ENCODE data around the gene NPY1R.

Gene NPY1R

DNA sequence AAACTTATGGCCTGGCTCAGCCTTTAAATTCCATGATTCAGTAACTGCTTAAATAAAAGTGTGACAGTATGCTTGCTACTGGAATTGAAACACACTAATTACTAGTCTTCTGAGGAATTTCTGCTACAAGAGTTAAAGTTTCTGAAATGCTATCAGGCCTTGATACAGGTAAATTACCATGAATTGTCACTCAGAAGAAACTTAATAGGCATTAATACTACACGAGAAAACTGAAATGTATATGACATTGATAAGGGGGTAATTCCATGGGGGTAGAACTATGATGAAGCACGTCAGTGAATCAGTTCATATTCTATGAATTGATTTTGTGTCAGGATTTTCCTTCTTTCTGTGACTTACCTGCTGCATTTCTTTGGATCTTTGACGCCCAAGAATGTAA is 3.0 kb upstream of the NPY1R start:
- Histone ChIP-seq H3K27me3 (replicated peaks; ENCODE audit: control insufficient read depth, insufficient read depth, low read length) (no peaks in the 10 kb centered on the region), H3K36me3 (ENCODE audit: control insufficient read depth, insufficient read depth, low read length) (no peaks in the 10 kb centered on the region), H3K4me3 (replicated peaks; ENCODE audit: low read depth, low read length) (no peak overlapping the region)
- TF ChIP-seq, protein P1, sequence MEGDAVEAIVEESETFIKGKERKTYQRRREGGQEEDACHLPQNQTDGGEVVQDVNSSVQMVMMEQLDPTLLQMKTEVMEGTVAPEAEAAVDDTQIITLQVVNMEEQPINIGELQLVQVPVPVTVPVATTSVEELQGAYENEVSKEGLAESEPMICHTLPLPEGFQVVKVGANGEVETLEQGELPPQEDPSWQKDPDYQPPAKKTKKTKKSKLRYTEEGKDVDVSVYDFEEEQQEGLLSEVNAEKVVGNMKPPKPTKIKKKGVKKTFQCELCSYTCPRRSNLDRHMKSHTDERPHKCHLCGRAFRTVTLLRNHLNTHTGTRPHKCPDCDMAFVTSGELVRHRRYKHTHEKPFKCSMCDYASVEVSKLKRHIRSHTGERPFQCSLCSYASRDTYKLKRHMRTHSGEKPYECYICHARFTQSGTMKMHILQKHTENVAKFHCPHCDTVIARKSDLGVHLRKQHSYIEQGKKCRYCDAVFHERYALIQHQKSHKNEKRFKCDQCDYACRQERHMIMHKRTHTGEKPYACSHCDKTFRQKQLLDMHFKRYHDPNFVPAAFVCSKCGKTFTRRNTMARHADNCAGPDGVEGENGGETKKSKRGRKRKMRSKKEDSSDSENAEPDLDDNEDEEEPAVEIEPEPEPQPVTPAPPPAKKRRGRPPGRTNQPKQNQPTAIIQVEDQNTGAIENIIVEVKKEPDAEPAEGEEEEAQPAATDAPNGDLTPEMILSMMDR (IDR thresholded peaks at IDR 0.05; ENCODE audit: insufficient read depth, low read length, poor library complexity, severe bottlenecking), result no peak
- no peak for DNase-seq (ENCODE audit: extremely low read depth, insufficient read length)

DNA sequence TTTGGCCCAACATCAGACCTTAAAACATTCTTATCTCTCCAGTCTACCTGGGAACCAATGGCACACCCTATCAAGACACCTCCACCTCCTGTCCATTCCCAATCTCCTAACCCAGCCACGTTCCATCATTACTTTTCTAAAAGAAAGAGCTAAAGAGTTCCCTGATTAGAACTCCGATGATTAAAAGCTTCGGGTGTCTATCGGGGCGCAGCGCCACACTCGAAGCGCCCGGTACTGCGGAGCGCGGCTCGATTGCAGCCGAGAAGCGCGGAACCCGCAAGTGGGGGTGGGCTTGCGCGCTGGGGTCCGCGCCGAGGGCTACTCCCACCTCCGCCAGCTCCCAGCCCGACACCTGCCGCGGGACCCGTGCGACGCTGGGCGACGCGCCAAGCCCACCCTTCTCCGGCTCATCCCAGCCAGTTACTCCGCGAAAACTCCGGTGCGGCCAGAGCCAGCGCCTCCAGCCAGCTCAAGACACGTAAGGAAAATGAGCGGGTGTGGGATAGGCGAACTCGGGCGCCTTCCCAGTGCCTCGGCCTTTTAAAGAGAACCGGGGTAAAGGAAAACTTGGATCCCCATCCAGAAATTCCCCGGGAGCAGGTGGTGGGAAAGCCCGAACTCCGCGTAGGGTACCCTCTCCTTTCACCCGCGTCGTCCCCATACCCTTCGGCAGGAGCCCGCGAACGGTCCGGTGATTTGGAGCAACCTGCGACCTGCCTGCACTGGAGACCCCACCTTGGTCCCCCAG is 593 bp downstream of the NPY1R start:
- Histone ChIP-seq H3K36me3 (ENCODE audit: control insufficient read depth, insufficient read depth, low read length) (no peaks in the 10 kb centered on the region), H3K27me3 (replicated peaks; ENCODE audit: control insufficient read depth, insufficient read depth, low read length) (no peaks in the 10 kb centered on the region), H3K4me3 (replicated peaks; ENCODE audit: low read depth, low read length) (no peak overlapping the region)
- TF ChIP-seq, protein P1 (IDR thresholded peaks at IDR 0.05; ENCODE audit: insufficient read depth, low read length, poor library complexity, severe bottlenecking), result no peak
- no peak for DNase-seq (ENCODE audit: extremely low read depth, insufficient read length)

DNA sequence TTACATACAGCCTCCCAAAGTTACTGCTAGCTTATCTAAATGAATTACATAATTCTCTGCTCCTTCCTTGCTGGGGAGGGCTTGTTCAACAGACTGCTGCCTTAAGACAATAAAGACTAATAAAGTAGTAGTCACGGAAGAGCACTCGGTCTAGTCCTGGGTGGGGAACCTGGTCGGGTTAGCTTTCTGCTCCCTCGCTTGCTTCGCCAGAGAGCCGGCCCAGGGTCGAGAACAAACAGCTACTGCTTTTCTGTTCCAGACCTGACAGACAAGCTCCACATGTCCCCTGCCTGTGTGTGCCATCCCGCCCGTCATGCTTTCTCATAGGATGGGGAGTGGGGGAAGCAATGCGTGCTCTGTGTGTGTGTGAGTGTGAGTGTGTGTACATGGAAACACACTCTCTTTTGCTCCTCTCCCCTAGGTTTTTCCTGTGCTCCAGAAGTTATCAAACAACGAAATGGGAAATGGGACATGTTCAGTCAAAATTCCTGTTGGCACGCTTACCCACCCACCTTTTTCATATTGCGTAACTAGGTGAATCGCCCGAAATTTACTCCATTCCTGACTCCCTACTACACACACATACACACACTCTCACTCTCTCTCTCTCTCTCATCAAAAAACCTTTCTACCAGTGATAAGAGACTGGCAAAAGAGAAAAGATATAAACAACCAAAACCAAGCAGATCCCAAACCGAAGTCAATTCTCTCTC is 1.3 kb downstream of the NPY1R start:
- H3K4me3 ChIP-seq (replicated peaks; ENCODE audit: low read depth, low read length), result no peak overlapping the region
- DNase-seq (ENCODE audit: extremely low read depth, insufficient read length), result no peak

DNA sequence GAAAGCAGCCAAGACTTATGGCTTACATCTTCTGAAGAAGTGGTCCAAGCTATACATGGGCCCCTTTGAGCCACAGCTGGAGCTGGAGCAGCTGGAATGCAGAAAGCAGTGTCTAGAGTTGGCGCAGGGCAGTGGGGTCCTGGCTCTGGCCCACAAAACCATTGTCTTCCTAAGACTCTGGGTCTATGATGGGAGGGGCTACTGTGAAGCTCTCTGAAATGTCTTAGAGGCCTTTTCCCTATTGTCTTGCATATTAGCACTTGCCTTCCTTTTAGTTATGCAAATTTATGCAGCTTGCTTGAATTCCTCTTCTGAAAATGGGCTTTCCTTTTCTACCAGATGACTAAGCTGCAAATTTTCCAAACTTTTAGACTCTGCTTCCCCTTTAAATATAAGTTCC is 15.3 kb downstream of the NPY1R start:
- TF ChIP-seq, protein P1 (IDR thresholded peaks at IDR 0.05; ENCODE audit: insufficient read depth, low read length, poor library complexity, severe bottlenecking), result no peak
- Histone ChIP-seq H3K36me3 (ENCODE audit: control insufficient read depth, insufficient read depth, low read length) (no peaks in the 10 kb centered on the region), H3K27me3 (replicated peaks; ENCODE audit: control insufficient read depth, insufficient read depth, low read length) (no peaks in the 10 kb centered on the region), H3K4me3 (replicated peaks; ENCODE audit: low read depth, low read length) (no peak overlapping the region)
- DNase-seq (ENCODE audit: extremely low read depth, insufficient read length), result no peak

More for the DNA sequence above, 1.3 kb downstream of the NPY1R start:
- TF ChIP-seq, protein P1 (IDR thresholded peaks at IDR 0.05; ENCODE audit: insufficient read depth, low read length, poor library complexity, severe bottlenecking), result no peak
- H3K36me3 ChIP-seq (ENCODE audit: control insufficient read depth, insufficient read depth, low read length), result no peaks in the 10 kb centered on the region
- H3K27me3 ChIP-seq (replicated peaks; ENCODE audit: control insufficient read depth, insufficient read depth, low read length), result no peaks in the 10 kb centered on the region

DNA sequence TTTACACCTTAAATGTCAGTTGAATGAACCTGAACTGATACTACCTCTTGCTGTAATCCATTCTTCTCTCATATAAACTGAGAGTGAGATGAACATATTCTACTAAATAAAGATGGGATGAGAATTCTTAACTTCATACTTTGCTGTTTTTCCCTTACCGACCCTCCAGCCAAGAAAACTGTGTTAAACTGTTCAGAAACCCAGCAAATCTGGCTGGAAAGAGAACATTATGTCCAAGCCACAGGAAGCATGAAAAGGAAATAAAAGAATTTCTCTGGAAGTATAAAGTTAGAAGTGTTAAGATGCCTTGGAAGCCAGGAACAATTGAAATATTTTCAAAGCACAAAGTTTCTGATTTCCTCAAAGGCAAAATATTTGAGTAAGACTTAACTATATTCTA is 22.9 kb downstream of the NPY1R start:
- TF ChIP-seq, protein P1 (IDR thresholded peaks at IDR 0.05; ENCODE audit: insufficient read depth, low read length, poor library complexity, severe bottlenecking), result no peak

More for the DNA sequence above, 22.9 kb downstream of the NPY1R start:
- Histone ChIP-seq H3K27me3 (replicated peaks; ENCODE audit: control insufficient read depth, insufficient read depth, low read length) (no peaks in the 10 kb centered on the region), H3K4me3 (replicated peaks; ENCODE audit: low read depth, low read length) (no peak overlapping the region), H3K36me3 (ENCODE audit: control insufficient read depth, insufficient read depth, low read length) (no peaks in the 10 kb centered on the region)
- no peak for DNase-seq (ENCODE audit: extremely low read depth, insufficient read length)
